Natural killer cell (primary cell): ENCODE measurements around the gene CLEC16A. TPM values are rescaled to one million over a fixed set of nuclear protein-coding genes. Genes with fewer than 3 reads are reported as not detected.

Experiments
- ATAC-seq, 3 donors: fragments of 150-1000 bp in 2 of 3; fragments of 200-7000 bp in 1 of 3; cut with Tn5 transposase; 1 replicate in 1 of 3; 2 replicates in 2 of 3; pipeline ENCODE4 v1.10.0; 2021; ENCODE audit warnings: mild to moderate bottlenecking in 2 of 3, moderate library complexity in 2 of 3
- DNase-seq, 2 donors: peaks; one replicate each; pipeline versions ENCODE4 v3.0.0 to v3.0.0-alpha.2; 2013 to 2021; ENCODE audit warnings: mixed read lengths in 1 of 2
- H3K27ac ChIP-seq: one replicate; pipeline ENCODE4 v1.5.1; 2013; ENCODE audit warnings: mild to moderate bottlenecking, low read length
- H3K27me3 ChIP-seq: one replicate; pipeline ENCODE4 v1.6.1; 2013; ENCODE audit warnings: low read length; ENCODE audit not compliant: control insufficient read depth, insufficient read depth
- H3K36me3 ChIP-seq: one replicate; pipeline ENCODE4 v1.6.1; 2013; ENCODE audit warnings: low read length; ENCODE audit not compliant: control insufficient read depth, insufficient read depth
- H3K4me1 ChIP-seq: one replicate; pipeline ENCODE4 v1.6.1; 2013; ENCODE audit warnings: low read length; ENCODE audit not compliant: control insufficient read depth, insufficient read depth
- H3K4me3 ChIP-seq: one replicate; pipeline ENCODE4 v1.5.1; 2013; ENCODE audit warnings: low read length
- H3K9me3 ChIP-seq: one replicate; pipeline ENCODE4 v1.6.1; 2013; ENCODE audit warnings: low read length; ENCODE audit not compliant: control insufficient read depth, insufficient read depth
- H3K27ac Mint-ChIP-seq, 2 donors: one replicate each; pipeline ENCODE4 v1.8.0; 2022; ENCODE audit warnings: mild to moderate bottlenecking in 2 of 2, mixed read lengths in 2 of 2, moderate library complexity in 1 of 2
- H3K27me3 Mint-ChIP-seq, 2 donors: one replicate each; pipeline ENCODE4 v1.8.0; 2022; ENCODE audit warnings: low read depth in 2 of 2, mixed read lengths in 2 of 2
- H3K36me3 Mint-ChIP-seq: one replicate; pipeline ENCODE4 v1.8.0; 2022; ENCODE audit warnings: mixed read lengths
- H3K4me1 Mint-ChIP-seq, 2 donors: one replicate each; pipeline ENCODE4 v1.8.0; 2022; ENCODE audit warnings: mixed read lengths in 2 of 2
- H3K4me3 Mint-ChIP-seq: one replicate; pipeline ENCODE4 v1.8.0; 2022; ENCODE audit warnings: mild to moderate bottlenecking, moderate library complexity, mixed read lengths
- H3K9me3 Mint-ChIP-seq, 2 donors: one replicate each; pipeline ENCODE4 v1.8.0; 2022; ENCODE audit warnings: mixed read lengths in 2 of 2
- CTCF ChIP-seq: fragments of 200-600 bp; IDR thresholded peaks from one replicate; pipeline ENCODE4 v1.8.0; 2022; ENCODE audit warnings: antibody characterized with exemption
- WGBS: methylation state at CpG from one replicate; pipeline ENCODE4 v1.1.7; 2013; ENCODE audit warnings: missing lambda C conversion rate; ENCODE audit not compliant: insufficient coverage; 5-methylcytosine and 5-hydroxymethylcytosine counted together
- intact Hi-C: fragments of 100-400 bp; cut with micrococcal nuclease; formaldehyde crosslinking; loops from one replicate; pipeline ENCODE4 v1.14.2; 2022
- total RNA-seq, 4 donors: library from RNA; stranded (reverse); fragments of 120-200 nt in 1 of 4; gene quantifications; one replicate each; pipeline versions ENCODE4 v1.2.3 to v1.2.4, GENCODE V29; 2013 to 2022

Gene CLEC16A
- total RNA-seq, 3 donors from 2014 or later (not counting 1 experiment from before 2014, with no cell fraction given): 35.9 to 50.5 (median 37.4) TPM

DNA sequence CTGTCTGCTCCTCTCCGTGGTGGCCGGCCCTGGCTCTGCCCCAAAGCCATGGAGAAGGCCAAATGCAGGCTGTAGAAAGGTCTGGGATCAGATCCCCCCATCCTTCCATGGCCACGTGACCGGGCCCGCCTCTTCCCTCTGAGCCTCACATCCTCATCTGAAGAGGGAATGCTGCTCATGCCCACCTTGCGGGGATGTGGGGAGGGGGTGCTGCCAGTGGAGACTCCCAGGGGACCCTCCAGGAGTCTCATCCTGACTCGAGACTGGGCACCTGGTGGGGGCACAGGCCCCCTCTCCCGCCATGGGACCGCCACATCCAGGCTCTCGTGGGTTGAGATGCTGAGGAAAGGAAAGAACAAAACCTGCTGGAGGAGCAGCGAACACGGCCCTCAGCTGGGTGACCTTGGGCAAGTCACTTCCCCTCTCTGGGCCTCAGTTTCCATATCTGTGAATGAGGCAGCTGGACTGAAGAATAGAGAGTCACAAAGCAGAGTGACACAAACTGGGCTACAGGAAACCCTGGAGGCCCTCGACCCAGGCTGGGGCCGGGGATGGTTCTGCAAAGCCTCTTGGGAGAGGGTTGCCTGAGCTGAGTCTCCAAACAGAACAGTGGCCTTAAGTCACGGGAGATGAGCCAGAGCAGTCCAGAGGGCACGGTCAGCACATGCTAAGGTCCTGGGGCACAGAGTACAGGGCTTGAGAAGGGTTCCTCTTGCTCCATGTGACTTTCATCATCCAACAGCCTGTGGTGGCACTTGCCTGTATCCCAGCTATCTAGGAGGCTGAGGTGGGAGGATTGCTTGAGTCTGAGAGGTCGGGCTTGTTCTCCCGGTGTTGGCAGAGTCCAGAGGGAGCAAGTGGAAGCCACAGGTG is 281.5 kb downstream of the CLEC16A start:
- Mint-ChIP-seq H3K36me3 (no peaks in the 10 kb centered on the region), H3K27ac (peak overlapping the region; percentile 91), H3K9me3 (no peaks in the 10 kb centered on the region), H3K4me1 (peaks cover 20 to 33% of the 10 kb centered on the region in 2 donors), H3K4me3 (peak overlapping the region; percentile 83), H3K27me3 (no peaks in the 10 kb centered on the region)
- H3K9me3 ChIP-seq: no peaks in the 10 kb centered on the region
- no peaks in the 10 kb centered on the region for H3K36me3 ChIP-seq
- DNase-seq (no peak), ATAC-seq (no peak)
- peak overlapping the region; percentile 19 for H3K4me3 ChIP-seq
- H3K27ac ChIP-seq: peak overlapping the region; percentile 87
- TF ChIP-seq CTCF: no peak
- peaks cover 34% of the 10 kb centered on the region for H3K4me1 ChIP-seq
- H3K27me3 ChIP-seq: no peaks in the 10 kb centered on the region
- intact Hi-C loops: loop anchor here (1.0 to 5.0 kb wide), 3 partner anchors 7 to 126 kb away; no protein-coding TSS in a partner anchor
- 52% methylated on average over 15 of the region's 18 CpGs for WGBS

DNA sequence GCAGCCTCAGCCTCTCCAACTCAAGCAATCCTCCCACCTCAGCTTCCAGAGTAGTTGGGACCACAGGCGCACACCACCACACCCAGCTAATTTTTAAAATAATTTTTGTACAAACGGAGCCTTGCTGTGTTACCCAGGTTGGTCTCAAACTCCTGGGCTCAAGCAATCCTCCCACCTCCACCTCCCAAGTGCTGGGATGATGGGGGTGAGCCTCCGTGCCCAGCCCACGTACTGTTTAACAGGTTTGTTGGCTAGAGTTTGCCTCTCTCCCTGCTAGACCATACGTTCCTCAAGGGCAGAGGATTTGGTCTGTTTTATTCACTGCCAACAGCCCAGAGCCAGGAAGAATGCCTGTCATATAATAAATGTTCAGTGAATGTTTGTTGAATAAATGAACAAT is 285.1 kb downstream of the CLEC16A start:
- Mint-ChIP-seq H3K4me3 (no peak overlapping the region), H3K27me3 (no peaks in the 10 kb centered on the region), H3K9me3 (no peaks in the 10 kb centered on the region), H3K4me1 (peaks cover 45 to 48% of the 10 kb centered on the region in 2 donors), H3K27ac (peak overlapping the region; percentile 42 to 66), H3K36me3 (no peaks in the 10 kb centered on the region)
- H3K27me3 ChIP-seq: no peaks in the 10 kb centered on the region
- H3K36me3 ChIP-seq: no peaks in the 10 kb centered on the region
- H3K27ac ChIP-seq: no peak overlapping the region
- WGBS: 98% methylated on average over 5 of the region's 5 CpGs
- no peak for TF ChIP-seq CTCF
- ATAC-seq: no peak
- peaks cover 51% of the 10 kb centered on the region for H3K4me1 ChIP-seq
- no peaks in the 10 kb centered on the region for H3K9me3 ChIP-seq
- intact Hi-C loops: loop anchor here (5.0 kb wide), 1 partner anchor 123 kb away; no protein-coding TSS in a partner anchor
- DNase-seq: no peak
- H3K4me3 ChIP-seq: no peak overlapping the region

DNA sequence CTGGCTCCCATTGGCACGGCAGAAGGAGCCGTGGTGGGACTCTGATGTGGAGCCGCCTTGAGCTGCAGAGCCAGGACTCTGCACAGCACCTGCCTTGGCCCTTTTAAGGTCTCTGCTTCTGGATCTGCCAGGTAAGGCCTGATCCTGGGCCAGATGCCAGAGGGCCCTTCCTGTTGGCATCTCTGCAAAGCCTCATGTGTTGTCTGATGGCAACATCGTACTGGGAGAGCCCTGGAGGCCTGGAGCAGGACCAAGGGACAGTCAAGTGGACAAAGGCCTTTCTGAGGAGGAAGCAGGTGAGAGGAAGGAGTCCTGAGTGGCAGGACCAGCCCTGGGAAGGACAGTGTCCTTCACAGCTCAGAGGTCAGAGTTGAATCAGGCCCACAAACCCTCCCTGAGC is 285.5 kb downstream of the CLEC16A start:
- Mint-ChIP-seq H3K4me1 (peaks cover 45 to 48% of the 10 kb centered on the region in 2 donors), H3K4me3 (no peak overlapping the region), H3K27ac (peak overlapping the region; percentile 42 to 66), H3K36me3 (no peaks in the 10 kb centered on the region), H3K27me3 (no peaks in the 10 kb centered on the region), H3K9me3 (no peaks in the 10 kb centered on the region)
- H3K27me3 ChIP-seq: no peaks in the 10 kb centered on the region
- DNase-seq: no peak
- no peaks in the 10 kb centered on the region for H3K36me3 ChIP-seq
- ATAC-seq: no peak
- no peak overlapping the region for H3K4me3 ChIP-seq
- H3K9me3 ChIP-seq: no peaks in the 10 kb centered on the region
- no peak for TF ChIP-seq CTCF
- H3K27ac ChIP-seq: no peak overlapping the region
- WGBS: 94% methylated on average over 4 of the region's 4 CpGs
- H3K4me1 ChIP-seq: peaks cover 51% of the 10 kb centered on the region
- intact Hi-C loops: loop anchor here (5.0 to 10.0 kb wide), 2 partner anchors 122 to 355 kb away; partner anchors contain the start of gene CIITA
